Stimulated activated CD4-positive, alpha-beta T cell treated with anti-CD3 and anti-CD28 coated beads, Interleukin-1b, Interleukin-23, amount 100 ng/mL, for 4 hours (primary cell): ENCODE data around the gene SUGCT.

Experiments
- DNase-seq, 2 donors: peaks; one replicate each; pipeline ENCODE4 v3.0.0-alpha.2; 2020; ENCODE audit warnings: low read depth in 2 of 2

SUGCT gene

GRCh38 chr7:40715053-40715430, 580.2 kb downstream of the SUGCT start:
- DNase-seq, result no peak

DNA sequence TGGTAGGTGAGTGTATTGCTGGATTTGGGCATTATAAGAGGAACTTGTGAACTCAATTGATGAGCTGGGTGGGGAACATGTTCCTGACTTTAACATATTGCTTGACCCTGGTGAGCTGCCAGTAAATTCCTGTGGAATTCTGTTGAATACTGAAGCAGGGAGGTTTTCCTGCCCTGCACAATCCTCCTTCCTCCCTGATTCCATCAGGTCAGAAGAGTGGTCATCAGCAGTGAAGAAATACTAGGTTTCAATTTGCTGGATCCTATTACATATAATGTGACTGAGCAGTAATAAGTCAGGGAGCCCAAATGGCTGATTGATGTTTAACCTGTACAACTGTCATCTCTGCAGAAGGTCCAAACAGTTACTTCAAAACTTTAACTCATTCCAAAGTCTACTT, 581.2 kb downstream of the SUGCT start:
- DNase-seq, result no peak

DNA sequence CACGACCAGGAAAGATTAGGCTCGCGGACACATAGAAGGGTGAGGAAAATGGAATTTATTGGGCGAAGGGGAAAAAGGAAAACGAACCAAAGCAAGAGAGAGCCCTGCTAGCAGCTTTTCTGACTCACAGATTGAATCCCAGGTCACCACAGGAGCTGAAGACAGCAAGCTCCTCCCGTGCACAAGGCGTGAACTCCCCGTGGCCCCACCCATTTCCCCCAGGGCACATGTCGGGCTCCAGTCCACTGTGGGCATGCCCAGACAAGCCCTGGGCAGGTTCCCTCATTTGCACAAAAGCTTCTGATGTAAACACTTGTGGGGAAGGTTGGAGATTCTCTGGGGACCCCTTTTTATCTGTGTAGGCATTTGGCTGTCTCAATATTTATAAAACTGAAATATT, 582.4 kb downstream of the SUGCT start:
- no peak for DNase-seq

DNA sequence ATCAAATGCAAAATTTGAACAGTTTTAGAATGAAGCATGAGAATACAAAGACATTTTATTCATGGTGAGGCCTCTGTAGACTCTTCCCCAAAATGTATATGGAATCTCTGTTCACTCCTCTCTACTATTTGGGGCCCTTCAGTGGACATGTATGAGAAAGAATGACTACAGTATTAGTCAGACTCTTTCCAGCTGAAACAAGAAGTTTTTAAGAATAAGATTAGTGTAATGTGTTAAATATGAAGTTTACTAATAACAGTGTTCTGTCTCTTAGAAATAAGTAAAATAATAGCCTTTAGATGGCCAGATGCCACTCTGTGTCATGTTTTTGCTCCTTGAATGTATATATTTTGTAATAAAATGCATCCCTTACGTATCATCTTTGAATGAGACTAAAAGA, 585.6 kb downstream of the SUGCT start:
- no peak for DNase-seq

GRCh38 chr7:40721342-40721949, 586.6 kb downstream of the SUGCT start:
- DNase-seq, result no peak

DNA sequence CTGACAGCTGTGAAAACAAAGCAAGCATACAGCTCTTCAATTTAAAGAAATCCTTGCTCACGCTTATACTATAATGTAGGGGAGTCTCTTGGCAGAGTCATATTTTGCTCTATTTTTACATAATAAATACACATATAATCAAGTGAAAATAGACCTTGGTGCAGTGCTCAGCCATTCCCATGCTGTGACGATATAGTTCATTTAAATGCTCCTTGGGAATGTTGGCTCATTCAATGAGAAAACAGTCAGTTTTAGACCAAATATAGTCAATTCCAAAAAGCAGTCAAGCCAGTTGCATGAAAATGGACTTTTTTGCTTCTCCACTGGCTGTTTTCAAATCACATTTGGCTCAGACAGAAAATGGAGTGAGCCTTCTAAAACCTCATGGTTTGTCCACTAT, 587.4 kb downstream of the SUGCT start:
- no peak for DNase-seq

- DNase-seq, result no peak
These were observed 589.0 kb downstream of the SUGCT start for GRCh38 chr7:40723829-40724228.

DNA sequence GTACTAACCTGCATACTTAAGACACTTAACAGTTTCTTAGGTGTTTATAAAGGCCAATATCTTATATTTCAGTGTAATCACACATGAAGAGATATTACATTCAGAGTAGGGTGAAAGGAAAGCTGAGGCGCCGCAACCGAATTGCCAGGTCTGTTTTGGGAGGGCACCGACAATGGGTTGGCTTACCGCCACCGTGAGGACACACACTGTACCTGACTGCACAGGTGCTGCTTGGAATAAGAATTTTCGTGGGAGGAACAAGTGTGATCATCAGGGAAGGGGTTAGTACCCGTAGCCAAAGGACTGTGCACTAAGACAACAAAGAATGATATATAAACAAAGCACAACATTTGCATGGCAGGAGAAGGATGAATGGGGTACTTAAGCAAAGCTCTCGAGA, 591.8 kb downstream of the SUGCT start:
- no peak for DNase-seq

DNA sequence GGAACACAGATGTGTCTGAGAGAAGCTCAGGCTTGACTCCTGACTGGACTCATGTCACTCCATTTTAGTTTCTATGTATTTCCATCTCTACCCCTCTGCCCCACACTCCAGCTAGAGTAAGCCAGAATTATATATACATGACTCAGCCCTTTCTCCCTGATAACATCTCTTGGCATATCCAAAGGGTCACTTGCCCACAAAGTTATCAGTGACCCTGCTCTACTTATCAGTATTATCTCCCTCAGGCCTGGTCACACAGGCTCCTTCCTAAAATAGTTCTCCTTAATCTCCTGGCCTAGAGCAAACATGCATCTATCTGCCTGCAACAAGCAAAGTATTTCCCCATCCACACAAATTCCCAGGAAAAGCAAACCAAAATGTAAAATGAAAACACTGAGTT, 598.3 kb downstream of the SUGCT start:
- DNase-seq, result no peak

DNA sequence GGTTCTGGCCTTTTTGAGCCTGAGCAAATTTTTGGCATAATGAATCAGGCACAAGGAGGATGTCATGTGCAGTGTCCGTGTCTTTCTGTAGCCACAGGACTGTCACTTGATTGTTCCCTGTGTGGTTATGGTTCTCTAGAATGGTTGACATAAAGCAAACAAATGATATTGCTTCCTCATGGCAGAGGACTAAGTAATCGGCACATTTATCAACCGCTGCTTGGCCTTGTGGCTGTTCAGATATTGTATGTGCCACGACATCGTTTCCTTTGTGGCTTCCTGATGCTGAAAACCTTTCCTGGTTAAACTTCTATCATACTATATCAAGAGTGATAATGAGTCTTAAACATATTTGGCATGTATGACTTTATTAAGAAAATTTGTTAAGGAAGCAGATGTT, 598.8 kb downstream of the SUGCT start:
- no peak for DNase-seq

GRCh38 chr7:40739257-40739656, 604.5 kb downstream of the SUGCT start:
- no peak for DNase-seq

DNA sequence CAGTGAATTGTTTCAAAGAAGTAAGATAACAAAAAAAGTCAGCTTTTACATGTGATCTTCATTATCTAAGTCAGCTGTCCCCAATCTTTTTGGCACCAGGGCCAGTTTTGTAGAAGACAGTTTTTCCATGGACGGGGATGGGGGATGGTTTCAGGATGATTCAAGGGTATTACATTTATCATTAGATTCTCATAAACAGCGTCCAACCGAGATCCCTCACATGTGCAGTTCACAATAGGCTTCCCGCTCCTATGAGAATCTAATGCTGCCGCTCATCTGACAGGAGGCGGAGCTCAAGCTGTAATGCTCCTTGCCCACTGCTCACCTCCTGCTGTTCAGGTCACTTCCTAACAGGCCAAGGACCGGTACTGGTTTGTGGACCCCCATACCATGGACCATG, 607.5 kb downstream of the SUGCT start:
- no peak for DNase-seq

- DNase-seq, result no peak
These were observed 612.2 kb downstream of the SUGCT start for GRCh38 chr7:40746841-40747556.

DNA sequence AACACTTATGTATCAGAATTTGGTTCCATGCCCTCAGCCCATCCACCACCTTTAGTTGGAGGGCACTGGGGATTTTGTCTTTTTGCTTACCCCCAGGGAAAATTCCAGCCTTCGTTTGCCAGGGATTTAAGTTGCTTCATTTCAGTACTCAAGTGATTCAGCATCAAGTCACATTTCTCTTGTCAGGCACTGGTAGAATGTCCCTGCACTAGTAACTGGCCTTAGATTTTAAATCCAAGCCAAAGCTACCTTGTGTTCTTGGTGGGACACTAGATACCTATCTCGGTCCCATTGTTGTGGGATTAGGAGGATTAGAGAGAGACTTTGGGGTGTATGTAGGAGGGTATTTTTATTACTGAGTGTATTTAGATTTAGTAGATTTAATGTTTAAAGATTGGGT, 613.1 kb downstream of the SUGCT start:
- DNase-seq, result no peak

GRCh38 chr7:40749877-40750276, 615.1 kb downstream of the SUGCT start:
- no peak for DNase-seq

- DNase-seq, result no peak
These were observed 618.6 kb downstream of the SUGCT start for GRCh38 chr7:40753455-40753854.

DNA sequence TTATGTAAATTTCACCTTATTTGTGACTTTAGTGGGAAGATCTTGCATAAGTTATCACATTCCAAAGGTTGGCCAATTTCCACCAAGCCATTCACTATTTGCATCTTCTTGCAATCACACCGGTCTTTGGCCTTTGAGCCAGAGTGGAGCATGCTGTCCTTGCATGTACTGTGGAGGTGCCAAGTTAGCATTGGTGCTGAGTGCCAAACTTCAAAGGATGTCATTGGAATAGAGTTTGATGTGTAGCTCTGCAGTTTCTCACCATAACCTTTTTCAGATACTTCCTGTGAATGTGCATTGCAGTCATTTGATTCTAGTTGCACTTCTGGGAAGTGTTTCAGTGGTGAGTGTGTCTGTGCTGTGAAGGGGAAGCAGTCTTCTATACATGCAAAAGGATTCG, 620.6 kb downstream of the SUGCT start:
- no peak for DNase-seq

DNA sequence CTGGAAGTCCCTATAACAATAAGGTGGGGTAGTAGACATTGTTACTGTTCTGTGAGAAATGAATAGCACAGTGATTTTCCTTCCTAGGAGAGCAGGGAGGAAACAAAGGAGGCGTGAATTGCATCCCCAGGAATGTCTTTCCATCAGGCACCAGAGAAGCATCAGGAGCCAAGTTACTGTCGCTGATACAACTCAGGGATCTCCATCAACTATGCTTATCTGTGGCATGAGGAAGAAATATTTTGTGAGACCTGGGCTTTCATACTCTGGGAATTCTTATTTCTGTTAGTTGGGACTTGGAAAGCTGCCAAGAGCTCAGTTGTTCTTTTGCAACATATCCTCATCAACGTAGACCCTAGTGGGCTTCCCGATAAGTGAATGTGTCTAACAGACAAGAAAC, 622.3 kb downstream of the SUGCT start:
- no peak for DNase-seq

- DNase-seq, result no peak
These were observed 623.8 kb downstream of the SUGCT start for GRCh38 chr7:40758590-40758989.

GRCh38 chr7:40760293-40760964, 625.6 kb downstream of the SUGCT start:
- no peak for DNase-seq

DNA sequence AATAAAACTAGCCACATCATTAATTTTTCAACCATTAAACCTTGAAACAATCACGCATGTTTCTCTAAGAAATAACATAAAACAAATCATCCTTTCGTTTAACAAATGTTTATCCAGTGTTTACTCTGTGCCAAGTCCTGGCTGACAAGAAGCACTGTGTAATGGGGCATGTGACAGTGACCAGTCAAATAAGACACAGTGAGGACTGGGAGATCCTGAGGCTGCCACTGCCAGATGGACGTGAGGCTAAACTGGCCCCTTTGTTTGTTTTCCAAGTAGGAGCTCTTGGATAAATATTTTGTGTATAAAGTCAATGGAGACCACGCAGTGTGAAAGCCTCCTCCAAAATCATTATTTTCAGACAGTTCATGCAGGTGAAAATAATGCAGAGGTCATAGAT, 626.2 kb downstream of the SUGCT start:
- no peak for DNase-seq

GRCh38 chr7:40761762-40762560, 627.2 kb downstream of the SUGCT start:
- no peak for DNase-seq
